NCI-H524 treated with DMSO at 0.1 percent for 48 hours (cell line): ENCODE measurements around the gene BSDC1.

ENCODE experiments used
- DNase-seq: peaks from one replicate; lab custom pipeline; 2025; lab: John Stamatoyannopoulos, UW

BSDC1 gene

GRCh38 chr1:32393832-32394140 lies 455 bp downstream of the BSDC1 start:
- DNase-seq = no peak

GRCh38 chr1:32393136-32393535 lies 1.1 kb downstream of the BSDC1 start:
- DNase-seq = no peak

GRCh38 chr1:32392325-32392724 lies 1.9 kb downstream of the BSDC1 start:
- DNase-seq = no peak

- no peak for DNase-seq
Observed at GRCh38 chr1:32390904-32391870, 3.1 kb downstream of the BSDC1 start.

- DNase-seq = no peak
Observed at GRCh38 chr1:32388641-32389040, 5.6 kb downstream of the BSDC1 start.

- DNase-seq = no peak
Observed at GRCh38 chr1:32386676-32387392, 7.4 kb downstream of the BSDC1 start.

GRCh38 chr1:32380057-32380456 lies 14.2 kb downstream of the BSDC1 start:
- no peak for DNase-seq

- DNase-seq = no peak
Observed at GRCh38 chr1:32377541-32378220, 16.6 kb downstream of the BSDC1 start.

GRCh38 chr1:32376199-32376598 lies 18.0 kb downstream of the BSDC1 start:
- no peak for DNase-seq

- DNase-seq = no peak
Observed at GRCh38 chr1:32373996-32374592, 20.1 kb downstream of the BSDC1 start.

- no peak for DNase-seq
Observed at GRCh38 chr1:32372149-32372756, 22.0 kb downstream of the BSDC1 start.

- DNase-seq = no peak
Observed at GRCh38 chr1:32367912-32368635, 26.2 kb downstream of the BSDC1 start.

- DNase-seq = no peak
Observed at GRCh38 chr1:32365445-32365844, 28.8 kb downstream of the BSDC1 start.

- no peak for DNase-seq
Observed at GRCh38 chr1:32364836-32365235, 29.4 kb downstream of the BSDC1 start.

- DNase-seq = no peak
Observed at GRCh38 chr1:32363713-32364112, 30.5 kb downstream of the BSDC1 start.

GRCh38 chr1:32362474-32363313 lies 31.5 kb downstream of the BSDC1 start, which contains the start of the genes FAM229A and TSSK3:
Gene FAM229A (minus strand): TSS chr1:32362485. CDS start chr1:32362091, 394 bp downstream.
Gene TSSK3 (plus strand): TSS chr1:32362539. CDS start chr1:32362702, 163 bp downstream.
- no peak for DNase-seq

GRCh38 chr1:32361674-32362473 lies 32.4 kb downstream of the BSDC1 start:
- no peak for DNase-seq

- DNase-seq = no peak
Observed at GRCh38 chr1:32361308-32361673, 33.0 kb downstream of the BSDC1 start.

GRCh38 chr1:32358435-32358834 lies 35.8 kb downstream of the BSDC1 start:
- DNase-seq = no peak
